HG03139 (cell line): Measurements from ENCODE around the gene STAMBP.

Source experiments
- ATAC-seq: cut with Tn5 transposase; IDR thresholded peaks from one replicate; pipeline ENCODE4 v1.9.1; 2021; ENCODE audit not compliant: unreplicated experiment

The STAMBP gene

DNA sequence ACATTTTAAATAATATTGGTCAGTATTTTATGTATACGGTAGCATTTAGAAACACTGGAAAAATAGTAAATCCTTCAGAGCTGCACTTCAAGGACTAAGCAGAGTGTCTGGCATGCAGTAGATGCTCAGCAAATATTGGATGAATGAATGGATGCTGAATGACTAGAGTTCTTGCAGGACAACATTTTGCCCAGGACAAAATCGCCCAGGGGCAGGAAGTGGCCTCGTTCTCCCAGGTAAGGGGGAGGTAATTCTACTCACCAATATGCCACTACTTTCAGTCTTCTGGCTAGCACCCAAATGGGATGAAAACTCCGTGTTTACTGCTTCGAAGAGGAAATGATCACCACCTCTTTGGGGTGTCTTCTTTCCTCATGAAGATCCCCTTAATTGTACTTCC, 93.9 kb downstream of the STAMBP start:
- no peak for ATAC-seq
